HCEC 1CT (cell line): ENCODE results near the gene PLEKHO1.
"Not testable (repeated sequence)": the region's sequence is repeated elsewhere in the genome, so short reads cannot be mapped to it uniquely, and the experiment has no call there.

Source experiments
- DNase-seq: peaks from one replicate; pipeline ENCODE4 v3.0.0-alpha.2; 2017

Gene PLEKHO1, protein sequence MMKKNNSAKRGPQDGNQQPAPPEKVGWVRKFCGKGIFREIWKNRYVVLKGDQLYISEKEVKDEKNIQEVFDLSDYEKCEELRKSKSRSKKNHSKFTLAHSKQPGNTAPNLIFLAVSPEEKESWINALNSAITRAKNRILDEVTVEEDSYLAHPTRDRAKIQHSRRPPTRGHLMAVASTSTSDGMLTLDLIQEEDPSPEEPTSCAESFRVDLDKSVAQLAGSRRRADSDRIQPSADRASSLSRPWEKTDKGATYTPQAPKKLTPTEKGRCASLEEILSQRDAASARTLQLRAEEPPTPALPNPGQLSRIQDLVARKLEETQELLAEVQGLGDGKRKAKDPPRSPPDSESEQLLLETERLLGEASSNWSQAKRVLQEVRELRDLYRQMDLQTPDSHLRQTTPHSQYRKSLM

GRCh38 chr1:150149271-150150132, at the start of gene PLEKHO1:
Gene PLEKHO1, plus strand, starts transcription at chr1:150149916. Its CDS starts 342 bp downstream, at chr1:150150258.
- peak; percentile 82 for DNase-seq

GRCh38 chr1:150102986-150103385, 46.7 kb upstream of the PLEKHO1 start:
- DNase-seq = no peak

- no peak for DNase-seq
These were observed 43.4 kb upstream of the PLEKHO1 start for GRCh38 chr1:150106341-150106740.

GRCh38 chr1:150109586-150109985, 40.1 kb upstream of the PLEKHO1 start:
- DNase-seq = no peak

- DNase-seq = no peak
These were observed 39.6 kb upstream of the PLEKHO1 start for GRCh38 chr1:150110116-150110515.

GRCh38 chr1:150111670-150112069, 38.0 kb upstream of the PLEKHO1 start:
- DNase-seq = no peak

DNA sequence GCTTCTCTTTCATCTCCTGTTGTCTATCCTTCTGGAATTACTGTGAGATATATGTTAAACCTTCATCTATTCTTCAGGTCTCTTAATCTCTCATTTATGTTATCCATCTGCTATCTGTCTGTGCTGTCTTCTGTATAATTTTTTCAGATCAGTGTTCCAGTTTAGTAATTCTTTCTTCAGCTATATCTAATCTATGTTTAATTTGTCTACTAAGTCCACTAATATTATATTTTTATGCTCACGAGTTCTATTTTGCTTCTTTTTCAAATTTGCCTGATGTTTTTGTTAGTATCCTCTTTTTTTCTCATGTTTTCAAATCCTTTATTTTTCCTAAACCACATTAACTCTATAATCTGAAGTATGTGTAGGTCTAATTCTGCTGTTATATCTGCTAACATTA, 34.6 kb upstream of the PLEKHO1 start:
- DNase-seq = no peak

DNA sequence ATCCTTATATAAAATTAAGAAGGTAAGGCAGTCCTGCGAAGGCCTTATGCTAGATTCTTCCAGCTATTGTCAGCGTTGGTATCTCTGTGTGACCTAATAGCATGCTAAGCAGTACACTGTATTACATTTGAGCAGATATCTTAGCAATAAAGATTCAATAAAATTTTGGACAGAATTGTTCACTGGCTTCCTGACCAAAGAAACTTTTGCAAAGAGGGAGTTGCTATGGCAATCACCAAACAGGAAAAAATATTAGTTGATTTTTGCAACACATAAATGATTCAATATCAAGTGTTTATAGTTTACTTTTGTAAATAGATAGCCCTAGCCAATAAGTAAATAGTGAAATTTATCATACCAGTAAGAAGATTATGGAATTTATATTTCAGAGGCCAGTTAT, 31.0 kb upstream of the PLEKHO1 start:
- peak; percentile 3 for DNase-seq

GRCh38 chr1:150121236-150121862, 28.4 kb upstream of the PLEKHO1 start:
- peak; percentile 41 for DNase-seq

DNA sequence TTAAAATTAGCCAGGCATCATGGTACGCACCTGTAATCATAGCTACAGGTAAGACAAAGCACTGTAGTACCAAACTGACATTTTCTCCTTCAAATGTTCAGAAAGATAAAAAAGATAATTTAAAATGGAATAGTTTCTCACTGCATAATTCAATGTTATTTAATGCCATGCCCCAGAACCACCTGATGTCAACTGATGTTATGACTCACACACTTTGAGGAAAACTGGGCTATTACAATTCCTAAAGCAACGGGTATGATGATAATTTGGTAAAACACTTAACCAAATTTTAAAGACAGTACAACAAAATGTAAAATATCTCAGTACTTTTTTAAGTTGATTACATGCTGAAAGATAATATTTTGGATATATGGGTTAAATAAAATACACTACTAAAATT, 22.9 kb upstream of the PLEKHO1 start:
- no peak for DNase-seq

- no peak for DNase-seq
These were observed 22.3 kb upstream of the PLEKHO1 start for GRCh38 chr1:150127464-150127863.

GRCh38 chr1:150127868-150128267, 21.8 kb upstream of the PLEKHO1 start:
- peak; percentile 22 for DNase-seq

GRCh38 chr1:150132372-150132771, 17.3 kb upstream of the PLEKHO1 start:
- DNase-seq = no peak

- no peak for DNase-seq
These were observed 15.2 kb upstream of the PLEKHO1 start for GRCh38 chr1:150134537-150134936.

- DNase-seq = peak; percentile 57
These were observed 14.3 kb upstream of the PLEKHO1 start for GRCh38 chr1:150135400-150135799.

- DNase-seq = no peak
These were observed 11.7 kb upstream of the PLEKHO1 start for GRCh38 chr1:150138044-150138443.

- no peak for DNase-seq
These were observed 8.3 kb upstream of the PLEKHO1 start for GRCh38 chr1:150141452-150141851.

- no peak for DNase-seq
These were observed 7.6 kb upstream of the PLEKHO1 start for GRCh38 chr1:150142083-150142482.

GRCh38 chr1:150144606-150145005, 5.1 kb upstream of the PLEKHO1 start:
- no peak for DNase-seq

GRCh38 chr1:150146016-150146415, 3.7 kb upstream of the PLEKHO1 start:
- DNase-seq = not testable (repeated sequence)

DNA sequence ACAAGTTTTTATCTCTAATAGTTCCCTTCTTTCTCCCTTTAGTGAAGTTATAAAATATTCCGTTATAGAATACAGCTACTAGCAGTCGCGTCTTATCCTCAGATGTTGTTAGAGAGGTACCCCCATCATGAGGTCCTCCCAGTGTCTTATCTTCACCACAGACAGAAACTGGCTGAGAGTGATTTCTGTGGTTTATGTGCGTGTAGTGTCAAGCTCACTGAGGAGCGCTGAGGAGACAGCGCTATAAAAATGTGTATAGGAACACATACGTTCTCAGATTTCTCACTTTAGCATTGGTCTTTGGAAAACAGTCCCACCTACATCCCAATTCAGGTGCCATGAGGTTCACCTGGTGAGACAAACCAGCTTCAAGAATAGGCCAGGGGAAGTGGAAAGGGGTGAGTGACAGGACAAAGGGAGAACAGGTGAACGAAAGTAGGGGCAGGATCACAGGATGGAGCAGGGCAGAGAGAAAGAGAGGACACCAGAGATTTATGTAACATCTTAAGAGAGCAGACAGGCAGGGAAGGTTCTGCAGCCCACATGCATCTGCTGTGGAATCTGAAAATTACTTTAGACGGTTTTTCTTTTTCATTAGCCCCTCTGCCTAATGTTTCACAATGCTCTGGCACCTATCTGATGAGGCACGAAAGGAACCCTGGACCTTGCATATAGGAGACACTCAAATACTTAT, 2.7 kb upstream of the PLEKHO1 start:
- no peak for DNase-seq

GRCh38 chr1:150148837-150149270, 862 bp upstream of the PLEKHO1 start:
- DNase-seq = no peak
